Activated CD8-positive, alpha-beta memory T cell treated with anti-CD3 and anti-CD28 coated beads, Interleukin-2, amount 50 U/mL, for 4 hours (primary cell): ENCODE measurements around the gene PTPRT.
"Not testable (repeated sequence)": the region's sequence is repeated elsewhere in the genome, so short reads cannot be mapped to it uniquely, and the experiment has no call there.

ENCODE experiments used
- DNase-seq: peaks from one replicate; pipeline ENCODE4 v3.0.0-alpha.2; 2020

Gene PTPRT

DNA sequence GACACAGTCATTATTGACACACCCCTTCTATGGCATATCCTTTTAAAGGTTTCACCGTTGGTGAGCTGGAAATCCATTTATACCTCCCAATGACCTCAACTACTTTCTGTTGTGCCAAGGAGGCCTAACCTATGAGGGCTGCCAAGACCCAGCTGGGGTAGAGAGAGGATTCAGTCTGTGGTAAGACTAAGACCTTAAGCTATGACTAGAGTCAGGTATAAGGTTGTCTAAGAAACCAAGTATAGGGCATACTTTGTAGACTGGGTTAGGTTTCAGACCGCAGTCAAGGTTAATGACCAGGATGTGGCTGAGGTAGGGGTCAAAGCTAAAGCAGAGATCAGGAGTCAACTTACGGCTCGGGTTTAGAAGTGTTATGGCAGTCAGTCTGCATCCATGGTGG lies 930.3 kb downstream of the PTPRT start:
- DNase-seq = no peak

DNA sequence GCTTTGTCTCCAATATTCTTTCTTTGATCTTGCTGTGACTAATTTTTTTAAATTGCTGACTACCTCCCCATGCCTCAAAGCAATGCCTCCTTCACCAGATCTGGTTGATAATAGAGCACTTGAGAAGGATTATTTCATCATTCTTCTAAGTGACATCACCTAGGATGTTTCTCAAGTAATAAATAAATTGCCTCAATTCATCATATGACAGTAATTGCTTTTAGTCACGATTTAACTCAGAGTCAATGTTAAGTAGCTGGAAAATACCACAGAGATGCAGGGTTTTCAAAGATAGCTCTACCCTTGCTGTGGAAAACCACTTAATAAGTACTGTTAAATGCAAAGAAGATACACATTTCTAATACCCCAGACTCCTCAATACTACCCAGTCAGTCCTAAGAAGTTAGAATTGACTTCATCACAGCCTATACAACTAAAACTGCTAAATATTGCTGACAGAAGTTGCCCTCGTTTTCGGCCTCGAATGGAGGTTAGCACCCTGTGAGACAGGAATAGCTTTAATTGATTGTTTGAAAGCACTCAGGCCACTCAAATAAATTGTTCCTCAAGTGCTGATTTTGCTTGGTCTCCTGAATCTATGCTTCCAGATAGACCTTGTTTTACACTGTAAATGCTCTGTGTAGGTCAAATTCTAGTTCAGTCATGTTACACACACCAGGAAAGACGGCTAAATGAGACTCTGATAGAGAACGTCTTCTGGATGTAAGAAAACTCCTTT lies 931.0 kb downstream of the PTPRT start:
- DNase-seq = no peak

DNA sequence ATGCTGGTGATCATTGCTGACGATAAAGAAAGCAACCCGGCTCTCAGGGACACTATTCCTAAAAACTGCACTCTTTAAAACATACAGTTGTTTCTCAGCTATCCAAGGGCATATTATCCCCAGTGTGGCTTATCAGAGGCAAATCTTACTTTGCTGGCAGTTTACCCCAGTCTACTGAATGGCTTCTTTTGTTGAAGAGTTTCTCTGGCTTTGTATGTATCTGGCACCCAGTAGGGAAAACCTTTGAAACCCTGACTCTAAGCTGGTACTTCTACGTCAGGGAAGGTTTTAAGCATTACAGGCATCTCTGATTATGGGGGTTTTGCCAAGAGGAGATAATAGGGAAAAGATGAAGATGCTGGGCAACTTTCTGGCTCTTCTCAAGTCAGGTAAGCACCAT lies 933.9 kb downstream of the PTPRT start:
- no peak for DNase-seq

DNA sequence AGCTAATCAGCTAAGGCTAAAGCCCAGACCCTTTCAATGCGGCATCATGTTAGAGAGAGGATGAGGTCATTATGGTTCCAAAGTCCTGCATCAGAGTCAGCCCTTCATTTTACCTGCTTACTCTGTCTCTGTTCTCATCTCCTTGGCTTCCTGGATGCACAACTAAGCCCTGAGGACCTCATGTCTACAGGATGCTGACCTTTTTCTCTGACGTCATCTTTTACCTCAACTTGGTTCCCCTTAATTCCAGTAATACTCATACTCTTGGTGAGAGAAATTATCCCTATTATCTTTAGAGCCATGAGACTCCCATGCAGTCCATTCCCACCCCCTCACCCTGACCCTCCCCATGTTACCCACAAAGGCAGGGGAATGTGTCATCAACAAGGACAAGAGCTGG lies 935.0 kb downstream of the PTPRT start:
- no peak for DNase-seq

DNA sequence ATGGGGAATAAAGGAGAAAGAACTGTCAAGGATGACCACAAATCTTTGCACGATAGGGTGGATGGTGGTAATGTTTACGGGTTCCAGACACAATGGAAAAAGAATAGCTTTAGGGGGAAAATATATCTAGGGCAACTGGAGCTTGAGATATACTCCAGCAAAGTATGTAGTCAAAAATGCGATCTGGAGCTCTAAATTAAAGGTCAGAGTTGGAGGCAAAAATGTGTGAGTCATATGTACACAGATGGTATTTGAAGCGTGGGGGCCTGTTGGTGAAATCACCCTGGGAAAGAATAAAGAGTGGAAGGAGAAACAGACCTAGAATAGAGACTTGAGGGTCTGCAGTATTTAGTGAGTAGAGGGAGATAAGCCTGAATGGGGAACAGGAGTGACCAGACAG lies 937.6 kb downstream of the PTPRT start:
- no peak for DNase-seq

DNA sequence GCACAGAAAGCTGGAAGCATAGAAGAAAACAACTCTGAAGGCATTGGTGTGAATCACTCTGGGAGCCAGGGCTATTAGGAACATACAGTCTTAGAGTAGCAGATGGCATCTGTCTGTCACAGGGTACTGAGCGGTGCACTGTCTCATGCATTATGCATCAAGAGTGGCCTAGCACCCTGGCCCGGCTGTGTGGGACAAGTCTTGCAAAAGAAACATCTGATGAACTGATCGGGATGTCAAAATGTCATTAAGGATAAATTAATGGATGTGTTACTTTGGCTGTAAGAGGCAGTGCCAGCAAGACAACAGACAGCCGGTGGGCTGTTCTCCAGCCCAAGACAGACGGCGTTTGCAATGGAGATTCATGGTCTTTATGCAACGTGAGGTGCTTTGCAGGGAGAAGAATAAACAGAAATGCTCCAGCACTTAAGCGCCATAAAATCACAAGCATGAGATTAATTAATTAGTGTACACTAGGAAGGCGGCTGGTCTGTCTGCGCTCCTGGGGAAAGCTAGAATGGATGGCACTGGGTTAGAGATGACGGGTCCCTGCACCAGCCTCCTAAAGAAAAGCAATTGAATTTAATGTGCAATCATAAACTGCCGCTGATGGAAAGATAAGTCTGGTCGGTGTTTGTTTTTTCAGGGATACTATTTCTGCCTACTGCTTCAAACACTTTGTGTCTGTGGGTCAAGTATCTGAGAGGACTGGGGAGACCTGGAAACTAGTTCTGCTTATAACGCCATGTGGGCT lies 970.9 kb downstream of the PTPRT start:
- DNase-seq = no peak

- DNase-seq = no peak
Observed at GRCh38 chr20:42214074-42214473, 975.6 kb downstream of the PTPRT start.

DNA sequence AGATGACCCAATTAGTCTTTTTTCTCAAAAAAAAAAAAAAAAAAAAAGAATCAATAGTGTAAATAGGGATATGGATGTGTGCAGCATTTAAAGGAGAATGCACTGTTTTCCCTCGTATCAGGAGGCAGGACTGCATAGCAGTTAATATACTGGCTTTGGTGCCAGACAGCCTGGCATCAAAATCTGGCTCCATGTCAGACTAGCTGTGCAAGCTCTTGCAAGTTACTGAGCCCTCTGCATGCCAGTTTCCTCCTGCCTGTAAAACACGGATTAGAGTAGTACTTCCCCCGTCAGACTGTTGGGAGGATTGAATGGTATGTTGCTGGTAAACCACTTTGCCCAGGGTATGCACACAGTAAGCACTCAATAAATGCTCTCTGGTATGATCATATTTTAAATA lies 977.3 kb downstream of the PTPRT start:
- DNase-seq = no peak

GRCh38 chr20:42206557-42206956 lies 983.1 kb downstream of the PTPRT start:
- not testable (repeated sequence) for DNase-seq

DNA sequence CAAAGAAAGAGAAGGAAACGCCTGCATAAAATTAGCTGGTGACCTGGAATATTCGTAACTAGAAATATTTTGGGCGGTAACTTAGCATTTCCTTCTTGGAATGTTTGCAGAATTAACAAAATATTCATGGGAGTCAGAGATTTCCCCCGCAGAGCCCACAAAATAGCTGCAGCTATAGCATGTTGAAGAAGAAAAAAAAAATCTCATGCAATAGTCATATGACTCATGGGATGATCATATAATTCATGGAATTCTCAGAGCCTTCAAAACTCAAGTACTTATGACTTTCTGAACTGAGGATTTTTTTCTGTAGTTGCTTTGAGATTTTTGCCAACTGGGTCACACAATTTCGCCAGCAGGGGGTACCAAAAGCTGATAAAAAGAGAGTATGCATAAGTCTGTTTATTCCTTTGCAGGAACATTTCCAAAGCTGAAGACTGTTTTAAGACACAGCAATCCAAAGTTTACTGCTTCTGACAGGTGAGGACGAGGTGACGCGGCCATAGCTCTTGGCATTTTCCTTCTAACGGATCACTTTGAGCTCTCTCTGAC lies 985.5 kb downstream of the PTPRT start:
- DNase-seq = no peak

GRCh38 chr20:42197599-42197998 lies 992.1 kb downstream of the PTPRT start:
- DNase-seq = no peak

DNA sequence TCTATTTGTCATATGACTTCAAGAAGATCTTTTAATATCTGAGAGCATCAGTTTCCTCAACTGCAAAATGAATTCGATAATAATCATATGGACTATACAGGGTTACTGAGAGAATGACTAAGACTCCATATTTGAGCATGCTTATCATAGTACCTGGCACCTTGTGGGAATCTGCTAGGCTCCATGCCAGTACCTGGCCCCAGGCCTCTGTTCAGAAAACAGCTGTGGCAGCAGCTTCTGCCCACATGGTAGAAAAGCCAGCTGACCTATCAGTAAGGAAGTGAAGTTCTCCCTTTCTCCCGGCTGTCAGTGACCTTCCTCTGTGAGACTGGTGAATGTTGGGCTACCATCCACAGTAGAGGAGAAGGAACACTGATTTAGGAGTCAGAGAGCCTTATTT lies 996.6 kb downstream of the PTPRT start:
- DNase-seq = no peak

DNA sequence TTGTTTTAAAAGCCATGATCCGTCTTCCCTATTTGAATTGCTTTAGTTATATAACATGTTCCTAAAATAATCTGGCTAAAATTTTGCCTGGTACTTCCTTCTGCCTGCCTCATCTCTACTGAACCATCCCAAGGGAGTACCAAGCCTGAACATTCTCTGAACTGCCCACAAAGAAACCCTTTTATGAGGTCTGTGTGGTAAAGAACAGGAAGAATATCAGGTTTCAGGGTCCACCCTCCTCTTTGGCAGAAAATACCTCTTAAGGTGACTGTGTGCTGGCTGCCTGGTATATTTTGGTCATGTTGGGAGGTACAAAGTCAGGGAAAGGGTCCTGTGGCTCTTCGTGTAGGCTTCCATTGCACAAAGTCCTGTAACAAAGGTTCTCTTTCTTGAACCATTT lies 997.4 kb downstream of the PTPRT start:
- no peak for DNase-seq

DNA sequence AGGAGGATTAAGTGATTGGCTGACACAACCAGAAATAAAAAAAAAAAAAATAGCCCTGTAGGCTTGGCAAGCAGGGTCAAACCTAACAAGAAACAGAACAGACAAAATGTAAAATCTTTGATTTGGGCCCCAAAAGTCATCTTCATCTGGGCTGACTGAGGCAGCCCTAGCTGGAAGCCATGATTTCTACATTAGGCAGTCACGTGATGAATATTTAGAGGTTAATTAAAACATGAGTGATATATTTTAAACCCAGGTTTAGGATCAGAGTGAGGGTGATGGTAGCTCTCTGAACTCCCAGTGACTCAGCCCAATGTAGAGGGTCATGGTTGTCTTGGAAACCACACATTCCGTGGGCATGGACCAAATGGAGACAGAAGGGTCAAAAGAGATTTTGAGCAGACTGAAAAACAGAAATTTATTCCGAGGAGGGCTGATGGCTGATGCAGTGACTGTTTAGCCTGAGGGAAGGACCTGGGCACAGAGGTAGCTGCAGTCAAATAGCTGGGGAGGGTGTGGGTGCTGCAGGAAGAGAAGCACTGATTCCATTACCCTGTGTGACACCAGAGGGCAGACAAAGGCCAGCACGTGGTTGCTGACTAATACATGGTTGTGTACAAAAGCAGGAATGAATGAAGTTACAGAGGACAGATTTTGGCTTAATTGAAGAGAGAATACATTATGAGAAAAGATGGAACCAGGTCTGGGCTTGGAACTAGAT lies 998.4 kb downstream of the PTPRT start:
- no peak for DNase-seq

DNA sequence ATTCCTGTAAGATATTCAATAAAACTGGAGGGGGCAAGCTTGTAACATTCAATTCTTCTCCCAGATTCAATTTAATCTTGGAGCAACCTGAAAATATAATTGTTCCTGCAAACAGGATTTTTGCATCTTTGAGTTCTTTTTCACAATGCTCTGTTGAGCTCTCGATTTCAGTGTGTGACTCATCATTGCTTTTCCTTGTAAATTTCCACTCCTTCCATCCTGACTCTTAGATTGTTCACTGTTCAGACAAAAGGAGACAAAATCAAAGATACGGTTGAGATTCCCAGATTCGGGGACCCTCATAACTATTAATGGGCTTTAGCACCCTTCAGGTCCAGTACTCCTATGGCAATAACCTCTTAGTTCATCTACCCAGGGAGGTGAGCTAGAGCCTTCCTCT lies 999.6 kb downstream of the PTPRT start:
- no peak for DNase-seq

GRCh38 chr20:42186337-42186736 lies 1003.4 kb downstream of the PTPRT start:
- no peak for DNase-seq

- DNase-seq = no peak
Observed at GRCh38 chr20:42183147-42183546, 1006.6 kb downstream of the PTPRT start.

GRCh38 chr20:42181064-42181463 lies 1008.6 kb downstream of the PTPRT start:
- DNase-seq = no peak

GRCh38 chr20:42179768-42180167 lies 1009.9 kb downstream of the PTPRT start:
- no peak for DNase-seq

- no peak for DNase-seq
Observed at GRCh38 chr20:42173440-42173839, 1016.3 kb downstream of the PTPRT start.

DNA sequence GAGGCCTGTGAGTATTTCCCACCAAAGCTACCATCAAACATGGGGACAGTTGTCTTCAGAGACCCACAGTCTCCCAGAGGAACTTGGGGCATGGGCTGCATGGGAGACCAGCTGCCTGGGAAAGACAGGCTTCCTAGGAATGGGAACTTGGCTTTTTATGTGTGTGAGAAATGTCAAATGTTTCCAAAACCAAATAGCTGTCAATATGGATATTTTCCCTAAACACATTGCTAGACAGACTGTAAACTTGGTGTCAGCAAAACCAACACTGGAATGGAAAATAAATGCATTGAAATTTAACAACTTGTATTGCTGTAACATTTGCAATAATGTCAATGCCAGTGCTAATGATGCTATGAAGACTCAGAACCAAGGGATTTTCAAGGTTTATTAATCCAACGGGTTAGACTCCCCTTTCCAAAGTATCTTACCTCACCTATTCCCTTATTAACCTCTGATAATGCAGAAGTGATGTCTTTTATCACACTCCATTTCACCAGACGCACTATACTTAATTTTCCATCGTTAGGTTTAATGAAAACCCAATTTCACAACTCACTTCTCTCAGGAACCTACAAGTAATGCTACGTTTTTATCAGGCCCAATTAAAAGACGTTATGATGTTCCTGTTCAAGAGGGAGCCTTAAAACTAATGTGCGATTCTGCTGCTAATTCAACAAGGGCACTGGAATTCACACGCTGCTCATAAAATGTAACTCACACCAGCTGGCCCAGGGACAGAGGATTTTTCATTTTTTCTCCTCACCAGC lies 1025.4 kb downstream of the PTPRT start:
- DNase-seq = no peak

DNA sequence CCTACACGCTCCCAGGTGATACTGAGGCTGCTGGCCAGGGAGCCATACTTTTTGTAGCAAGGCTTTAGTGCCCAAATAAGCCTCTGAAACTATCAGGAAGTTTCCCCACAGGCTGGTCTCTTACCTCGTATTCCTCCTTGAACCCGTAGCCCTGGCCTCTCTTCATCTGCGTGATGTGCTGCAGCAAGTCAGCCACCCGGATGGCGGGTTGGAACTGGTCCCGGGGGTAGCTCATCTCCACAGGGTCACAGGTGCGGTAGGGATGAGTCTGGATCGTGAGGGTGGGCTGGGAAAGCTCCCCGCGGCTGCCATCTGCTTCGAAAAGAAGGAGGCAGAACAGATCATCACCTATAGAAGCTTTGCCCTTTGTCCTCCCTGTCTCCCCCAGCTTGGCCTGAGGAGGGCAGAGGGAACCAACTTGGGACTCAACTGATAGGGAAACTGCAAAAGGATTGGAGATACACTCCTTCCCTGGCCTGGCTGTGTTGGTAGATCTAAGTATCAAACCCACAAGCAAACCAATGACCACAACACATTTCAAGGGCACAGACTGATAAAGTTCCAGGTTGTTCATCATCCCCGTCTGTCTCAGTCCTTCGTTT lies 1028.4 kb downstream of the PTPRT start:
- no peak for DNase-seq
